Jurkat, Clone E6-1 (cell line): Measurements from ENCODE around the gene AHSP.
"Not testable (repeated sequence)": the region's sequence is repeated elsewhere in the genome, so short reads cannot be mapped to it uniquely, and the experiment has no call there.

Experiments
- DNase-seq: peaks from one replicate; pipeline ENCODE4 v3.0.0-alpha.2; 2011; ENCODE audit warnings: low read depth, low spot score
- H3K4me3 ChIP-seq: 2 replicates; pipeline ENCODE4 v1.5.1; 2011; ENCODE audit warnings: mild to moderate bottlenecking, low read length, control low read depth, moderate library complexity

The AHSP gene

DNA sequence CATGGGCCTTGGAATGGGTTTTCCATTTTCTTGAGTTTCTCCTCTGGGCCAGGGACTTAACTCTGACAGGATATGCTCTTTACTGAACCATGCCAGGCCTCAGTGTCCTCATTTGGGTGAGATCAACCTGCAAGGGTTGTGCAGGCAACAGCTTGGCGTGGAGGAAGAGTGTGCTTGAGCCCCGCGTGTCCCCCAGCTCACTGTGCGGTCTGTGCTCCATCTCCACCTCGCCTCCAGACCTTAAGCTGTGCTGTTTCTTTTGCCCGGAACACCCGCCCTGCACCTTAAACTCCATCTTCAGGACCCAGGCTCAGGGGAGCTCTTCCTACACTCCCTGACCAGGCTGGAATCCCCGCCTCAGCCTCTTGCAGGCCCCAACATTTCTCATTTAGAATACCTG is 29.2 kb upstream of the AHSP start:
- H3K4me3 ChIP-seq: no peak overlapping the region
- DNase-seq: no peak

GRCh38 chr16:31499928-31500327 is 27.8 kb upstream of the AHSP start:
- DNase-seq: no peak
- H3K4me3 ChIP-seq: no peak overlapping the region

DNA sequence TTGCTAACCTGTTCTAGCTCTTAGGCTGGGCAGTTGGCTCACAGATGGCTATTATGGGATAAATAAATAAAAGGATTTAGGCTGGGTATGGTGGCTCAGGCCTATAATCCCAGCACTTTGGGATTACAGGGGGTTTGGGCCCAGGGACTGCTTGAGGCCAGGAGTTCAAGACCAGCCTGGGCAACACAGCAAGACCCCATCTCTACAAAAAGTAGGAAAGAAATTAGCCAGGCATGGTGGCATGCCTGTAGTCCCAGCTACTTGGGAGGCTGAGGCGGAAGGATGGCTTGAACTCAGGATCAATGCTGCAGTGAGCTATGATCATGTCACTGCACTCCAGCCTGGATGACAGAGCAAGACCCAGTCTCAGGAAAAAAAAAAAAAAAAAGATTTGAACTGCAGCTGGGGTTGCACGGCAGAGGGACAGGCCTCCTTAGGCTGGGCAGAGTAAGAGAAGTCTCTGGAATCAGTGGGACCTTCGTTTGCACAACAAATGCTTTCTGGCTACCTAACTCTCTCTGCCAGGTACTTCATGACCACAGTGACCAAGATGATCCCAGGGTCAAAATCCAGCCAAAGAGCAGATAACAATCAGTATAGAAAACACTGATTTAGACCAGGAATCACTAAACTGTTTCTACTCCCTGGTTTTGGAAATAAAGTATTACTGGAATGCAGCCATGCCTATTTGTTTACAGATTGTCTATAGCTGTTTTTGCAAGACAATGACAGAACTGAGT is 26.3 kb upstream of the AHSP start:
- DNase-seq: no peak
- H3K4me3 ChIP-seq: no peak overlapping the region

DNA sequence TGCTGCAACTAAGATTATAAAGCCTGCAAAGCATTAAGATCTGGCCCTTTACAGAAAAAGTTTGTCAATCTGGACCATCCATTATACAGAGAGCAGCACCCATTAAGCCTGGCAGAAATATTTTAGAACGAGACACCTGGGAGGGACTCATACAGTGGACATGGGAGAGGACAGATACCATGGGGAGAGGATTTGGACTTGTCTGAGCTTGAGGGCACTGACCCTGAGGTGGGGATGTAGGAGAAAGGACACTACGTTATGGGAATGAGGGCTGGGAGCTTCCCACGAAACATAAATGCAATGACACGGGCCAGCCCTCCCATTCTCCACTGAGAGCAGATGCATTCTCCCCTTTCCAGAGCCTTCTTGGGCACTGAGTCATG is 25.7 kb upstream of the AHSP start:
- DNase-seq: no peak
- H3K4me3 ChIP-seq: no peak overlapping the region

GRCh38 chr16:31502981-31503380 is 24.7 kb upstream of the AHSP start:
- H3K4me3 ChIP-seq: no peak overlapping the region
- DNase-seq: no peak

- DNase-seq: not testable (repeated sequence)
These were observed 24.1 kb upstream of the AHSP start for GRCh38 chr16:31503555-31503954.

GRCh38 chr16:31504159-31504558 is 23.5 kb upstream of the AHSP start:
- H3K4me3 ChIP-seq: no peak overlapping the region
- DNase-seq: no peak

More at GRCh38 chr16:31503555-31503954, 24.1 kb upstream of the AHSP start:
- not testable (repeated sequence) for H3K4me3 ChIP-seq

DNA sequence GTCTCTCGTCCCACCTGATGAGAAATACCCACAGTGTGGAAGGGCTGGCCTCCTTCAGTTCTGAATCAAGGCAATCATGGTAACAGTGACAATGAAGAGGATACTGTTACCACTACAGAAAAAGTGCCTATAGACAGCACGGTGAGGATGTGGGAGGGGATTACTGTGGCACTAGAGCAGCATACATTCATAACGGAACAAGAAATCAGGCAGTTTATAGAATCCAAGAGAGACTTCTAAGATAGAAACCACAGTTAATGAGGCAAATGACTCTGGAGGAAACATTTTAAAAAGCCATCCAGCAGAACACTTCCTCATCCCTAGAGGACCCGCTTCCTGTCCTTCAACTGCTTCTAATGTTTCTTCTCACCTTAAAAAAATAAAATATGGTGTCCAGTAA is 22.2 kb upstream of the AHSP start:
- no peak overlapping the region for H3K4me3 ChIP-seq
- DNase-seq: peak; percentile 75

GRCh38 chr16:31507617-31507928 is 20.1 kb upstream of the AHSP start:
- DNase-seq: no peak
- peak overlapping the region; percentile 73 for H3K4me3 ChIP-seq

- peak within 1 kb of the TSS; percentile 73 for H3K4me3 ChIP-seq
- peak; percentile 75 for DNase-seq
These were observed 19.6 kb upstream of the AHSP start, which contains the start of gene RUSF1 for GRCh38 chr16:31507929-31508705. TSS of gene RUSF1 (minus strand) at chr16:31508391. CDS start at chr16:31508373, 18 bp downstream.

DNA sequence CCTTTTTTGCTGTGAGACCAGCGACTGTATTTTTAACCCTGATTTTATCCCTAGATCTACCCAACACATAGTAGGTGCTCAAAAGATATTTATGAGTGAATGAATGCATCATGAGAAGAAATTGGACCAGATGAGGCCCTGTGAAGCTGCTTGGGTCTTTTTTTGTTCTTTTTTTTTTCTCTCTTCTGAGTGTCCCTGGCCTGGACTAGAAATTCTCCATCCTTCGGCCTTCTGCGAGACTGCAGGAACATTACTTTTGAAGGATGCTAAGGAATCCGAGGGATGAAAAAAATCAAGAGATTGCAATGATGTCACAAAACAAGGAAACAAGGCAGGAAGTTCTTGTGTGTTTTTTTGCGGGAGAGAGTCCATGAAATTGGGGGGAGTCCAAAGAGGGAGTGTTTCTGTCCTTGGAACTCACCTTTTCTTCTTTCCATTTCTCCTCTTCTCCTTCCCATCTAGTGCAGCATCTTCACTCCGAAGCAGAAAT is 18.9 kb upstream of the AHSP start:
- DNase-seq: no peak
- H3K4me3 ChIP-seq: peak overlapping the region; percentile 73

GRCh38 chr16:31513126-31513525 is 14.6 kb upstream of the AHSP start:
- H3K4me3 ChIP-seq: no peak overlapping the region
- peak; percentile 45 for DNase-seq

DNA sequence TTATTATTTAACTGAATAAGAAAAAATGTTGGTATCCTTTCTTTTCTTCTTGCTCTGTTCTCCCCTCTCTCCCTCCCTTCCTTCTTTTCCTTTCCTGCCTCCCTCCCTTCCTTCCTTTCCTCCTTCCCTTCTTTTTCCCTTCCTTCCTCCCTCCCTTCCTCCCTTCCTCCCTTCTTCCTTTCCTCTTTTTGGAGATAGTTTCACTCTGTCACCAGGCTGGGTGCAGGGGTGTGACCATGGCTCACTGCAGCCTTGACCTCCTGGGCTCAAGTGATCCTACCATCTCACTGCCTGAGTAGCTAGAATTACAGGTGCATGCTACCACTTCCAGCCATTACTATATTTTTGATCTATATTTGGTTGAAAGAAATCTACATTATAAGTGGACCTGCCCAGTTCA is 13.8 kb upstream of the AHSP start:
- no peak for DNase-seq
- H3K4me3 ChIP-seq: no peak overlapping the region

DNA sequence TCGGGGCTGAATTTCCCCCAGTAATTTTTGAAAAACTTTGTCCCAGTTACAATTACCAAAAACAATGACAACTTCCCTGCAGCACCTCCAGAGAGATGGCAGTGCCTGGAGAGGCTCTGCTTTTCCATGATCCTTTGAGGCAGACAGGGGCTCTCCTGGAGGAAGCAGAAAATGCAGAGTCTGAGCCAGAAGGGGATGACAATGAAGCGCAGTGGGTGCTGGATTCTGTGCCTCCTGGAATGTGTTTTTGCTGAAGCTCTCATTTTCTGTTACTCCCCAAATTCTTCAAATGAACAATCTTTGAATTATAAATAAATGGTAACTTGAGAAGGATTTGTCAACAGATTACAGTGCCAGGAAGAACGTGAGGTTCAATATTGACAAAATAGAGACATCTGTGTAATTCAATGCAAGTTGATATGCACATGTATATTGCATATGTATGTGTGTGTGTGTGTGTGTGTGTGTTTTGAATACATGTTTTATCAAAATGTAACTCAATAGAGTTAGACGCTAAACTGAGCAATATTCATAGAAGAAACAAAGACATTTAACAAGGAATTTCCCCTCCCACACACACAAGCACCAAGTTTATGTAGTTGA is 9.8 kb upstream of the AHSP start:
- no peak for DNase-seq
- H3K4me3 ChIP-seq: no peak overlapping the region

GRCh38 chr16:31519759-31520431 is 7.8 kb upstream of the AHSP start:
- no peak overlapping the region for H3K4me3 ChIP-seq
- no peak for DNase-seq

GRCh38 chr16:31521368-31521767 is 6.3 kb upstream of the AHSP start:
- H3K4me3 ChIP-seq: no peak overlapping the region
- no peak for DNase-seq

GRCh38 chr16:31522071-31522470 is 5.6 kb upstream of the AHSP start:
- no peak for DNase-seq
- H3K4me3 ChIP-seq: no peak overlapping the region

GRCh38 chr16:31523768-31524167 is 3.9 kb upstream of the AHSP start:
- not testable (repeated sequence) for H3K4me3 ChIP-seq, DNase-seq

DNA sequence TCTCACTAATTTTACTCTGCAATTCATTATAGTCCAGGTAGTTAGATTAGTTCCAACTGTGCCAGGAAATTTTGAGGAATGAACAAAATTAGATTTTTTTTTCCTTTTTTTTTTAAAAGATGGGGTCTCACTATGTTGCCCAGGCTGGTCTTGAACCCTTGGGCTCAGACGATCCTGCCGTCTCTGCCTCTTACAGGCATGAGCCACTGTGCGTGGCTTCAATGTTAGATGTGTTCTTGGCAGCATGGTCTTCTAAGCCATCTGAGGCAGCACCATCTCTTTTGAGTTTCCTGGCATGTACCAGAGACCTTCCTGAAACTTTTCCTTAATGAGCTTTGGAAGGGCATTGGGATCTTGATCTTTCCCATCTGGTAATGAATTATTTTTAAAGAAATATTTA is 2.6 kb upstream of the AHSP start:
- DNase-seq: no peak
- no peak overlapping the region for H3K4me3 ChIP-seq
